HG02943 (cell line): ENCODE results near the gene POU2AF1.
A peak's percentile ranks its signal among the peaks of the same experiment; 100 is the strongest.
"Not testable (repeated sequence)": the region's sequence is repeated elsewhere in the genome, so short reads cannot be mapped to it uniquely, and the experiment has no call there.

Experiments
- ATAC-seq: cut with Tn5 transposase; IDR thresholded peaks from one replicate; pipeline ENCODE4 v1.9.1; 2021; ENCODE audit warnings: mild to moderate bottlenecking, low read depth, moderate library complexity; ENCODE audit not compliant: unreplicated experiment

Gene POU2AF1

DNA sequence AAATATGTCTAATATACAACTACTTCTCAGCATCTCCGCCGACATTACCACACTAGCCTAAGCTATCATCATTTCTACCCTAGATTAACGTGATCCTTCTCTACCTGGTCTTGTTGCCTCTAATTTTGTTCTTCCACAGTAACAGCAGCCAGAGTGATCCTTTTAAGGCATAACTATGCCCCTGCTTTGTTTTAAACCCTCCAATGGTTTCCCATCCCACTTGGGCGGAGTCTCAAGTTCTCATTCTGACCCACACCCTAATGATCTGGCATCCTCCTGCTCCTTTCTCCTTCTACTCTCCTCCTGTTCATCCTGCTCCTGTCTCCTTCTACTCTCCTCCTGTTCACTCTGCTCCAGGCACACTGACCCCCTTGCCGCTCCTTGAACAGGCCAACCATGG is 31.9 kb upstream of the POU2AF1 start:
- no peak for ATAC-seq

DNA sequence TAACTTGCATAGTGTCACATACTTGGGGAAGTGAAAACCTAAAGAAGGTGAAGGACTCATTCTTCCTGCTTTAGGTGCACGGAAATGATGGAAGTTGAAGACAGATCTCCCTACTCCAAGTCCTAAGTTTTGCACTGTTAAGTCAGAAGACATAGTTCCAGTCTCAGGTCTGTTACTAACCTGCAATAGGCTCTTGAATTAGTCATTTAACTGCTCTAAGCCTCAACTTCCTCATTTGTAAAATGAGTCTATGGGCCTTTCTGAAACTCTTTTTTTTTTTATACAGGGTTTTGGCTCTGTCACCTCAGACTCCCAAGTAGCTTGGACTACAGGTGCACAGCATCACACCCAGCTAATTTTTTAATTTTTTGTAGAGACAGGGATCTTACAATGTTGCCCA is 30.8 kb upstream of the POU2AF1 start:
- peak; percentile 49 for ATAC-seq

DNA sequence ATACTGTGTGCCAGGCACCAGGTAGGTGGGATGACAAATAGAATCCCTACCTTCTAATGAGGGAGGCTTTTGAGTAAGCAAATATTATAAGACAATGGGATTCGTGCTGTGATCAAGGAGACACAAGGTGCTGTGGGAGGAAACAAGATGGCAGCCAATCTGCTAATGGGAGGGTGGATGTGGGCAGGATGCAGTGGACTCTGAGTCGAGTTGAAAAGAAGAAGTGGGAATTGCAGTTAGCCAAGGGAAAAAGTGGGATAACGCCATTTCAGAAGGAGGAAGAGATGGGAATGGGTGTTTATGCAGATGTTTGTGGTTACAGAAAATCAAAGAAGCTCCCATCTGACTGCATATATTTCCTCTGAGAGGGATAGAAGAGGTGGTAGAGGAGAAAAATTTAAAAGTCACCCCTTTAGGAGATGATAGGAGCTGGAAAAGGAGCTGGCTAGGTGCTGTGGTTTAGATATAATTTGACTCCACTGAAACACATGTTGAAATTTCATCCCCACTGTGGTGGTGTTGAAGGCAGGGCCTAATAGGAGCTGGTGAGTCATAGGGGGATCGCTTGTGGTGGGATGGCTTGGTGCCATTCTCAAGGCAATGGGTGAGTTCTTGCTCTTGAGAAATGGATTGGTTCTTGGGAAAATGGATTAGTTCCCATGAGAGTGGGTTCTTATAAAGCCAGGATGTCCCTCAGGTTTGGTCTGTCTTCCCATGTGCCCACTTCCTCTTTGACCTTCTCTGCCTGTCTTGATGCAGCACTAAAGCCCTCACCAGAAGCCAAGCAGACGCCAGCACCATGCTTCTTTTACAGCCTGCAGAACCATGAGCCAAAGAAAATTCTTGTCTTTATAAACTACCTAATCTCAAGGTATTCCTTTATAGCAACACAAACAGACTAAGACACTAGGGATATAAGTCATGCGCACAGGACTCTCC is 30.0 kb upstream of the POU2AF1 start:
- ATAC-seq = no peak

- ATAC-seq = no peak
Measured at GRCh38 chr11:111407652-111408051, 28.6 kb upstream of the POU2AF1 start.

GRCh38 chr11:111406589-111406988 is 27.5 kb upstream of the POU2AF1 start:
- no peak for ATAC-seq

DNA sequence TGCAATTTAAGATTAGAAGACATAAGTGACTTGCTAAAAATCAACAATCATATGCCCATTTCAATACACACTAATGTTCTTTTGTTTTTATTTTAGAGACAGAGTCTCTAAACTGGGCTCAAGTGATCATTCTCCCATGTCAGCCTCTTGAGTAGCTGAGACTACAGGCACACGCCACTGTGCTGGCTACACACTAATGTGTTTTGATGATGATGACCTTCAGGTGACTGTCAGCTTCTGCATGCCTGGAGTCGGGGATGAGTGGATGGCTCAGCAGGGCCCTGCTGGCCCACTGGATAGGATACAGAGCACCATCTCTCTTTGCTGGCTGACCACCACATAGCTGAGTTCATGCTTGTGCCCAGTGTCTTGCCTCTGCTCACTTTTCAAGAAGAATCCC is 27.0 kb upstream of the POU2AF1 start:
- no peak for ATAC-seq

GRCh38 chr11:111405551-111405950 is 26.5 kb upstream of the POU2AF1 start:
- ATAC-seq = no peak

- no peak for ATAC-seq
Measured at GRCh38 chr11:111403051-111403726, 24.1 kb upstream of the POU2AF1 start.

DNA sequence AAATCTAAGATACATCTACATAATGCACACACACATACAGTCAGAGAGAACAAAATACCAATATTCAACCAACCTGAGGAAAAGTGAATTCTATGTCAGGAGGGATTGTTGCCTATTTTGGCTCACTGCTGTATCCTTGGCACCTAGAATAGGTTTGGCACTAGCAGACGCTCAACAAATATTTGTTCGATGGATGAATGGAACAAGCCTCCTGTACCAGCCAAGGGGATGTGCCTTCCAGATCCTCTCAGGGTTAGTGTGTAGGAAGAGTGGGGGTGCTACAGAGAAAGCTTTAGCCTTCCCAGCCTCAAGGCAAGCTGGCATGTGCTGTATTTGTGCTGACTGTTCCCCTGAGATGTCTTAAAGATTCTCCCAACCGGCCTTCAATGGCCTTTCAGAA is 23.3 kb upstream of the POU2AF1 start:
- ATAC-seq = no peak

- not testable (repeated sequence) for ATAC-seq
Measured at GRCh38 chr11:111401957-111402356, 22.9 kb upstream of the POU2AF1 start.

DNA sequence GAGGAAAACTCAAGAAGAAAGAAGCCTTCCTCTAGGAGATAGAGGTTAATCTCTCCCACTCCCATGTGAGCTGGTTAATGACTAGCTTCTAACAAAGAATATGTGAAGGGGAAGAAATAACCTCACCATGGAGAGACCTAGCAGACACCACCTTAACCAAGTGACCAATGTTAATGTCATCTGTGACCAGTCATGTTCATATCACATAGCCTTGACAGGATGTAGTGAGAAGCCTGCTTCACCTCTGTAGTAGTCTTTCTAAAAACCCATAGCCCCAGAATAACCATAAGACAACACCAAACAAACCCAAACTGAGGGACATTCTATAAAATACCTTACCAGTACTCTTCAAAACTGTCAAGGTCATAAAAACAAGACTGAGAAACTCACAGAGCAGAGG is 21.5 kb upstream of the POU2AF1 start:
- ATAC-seq = no peak

DNA sequence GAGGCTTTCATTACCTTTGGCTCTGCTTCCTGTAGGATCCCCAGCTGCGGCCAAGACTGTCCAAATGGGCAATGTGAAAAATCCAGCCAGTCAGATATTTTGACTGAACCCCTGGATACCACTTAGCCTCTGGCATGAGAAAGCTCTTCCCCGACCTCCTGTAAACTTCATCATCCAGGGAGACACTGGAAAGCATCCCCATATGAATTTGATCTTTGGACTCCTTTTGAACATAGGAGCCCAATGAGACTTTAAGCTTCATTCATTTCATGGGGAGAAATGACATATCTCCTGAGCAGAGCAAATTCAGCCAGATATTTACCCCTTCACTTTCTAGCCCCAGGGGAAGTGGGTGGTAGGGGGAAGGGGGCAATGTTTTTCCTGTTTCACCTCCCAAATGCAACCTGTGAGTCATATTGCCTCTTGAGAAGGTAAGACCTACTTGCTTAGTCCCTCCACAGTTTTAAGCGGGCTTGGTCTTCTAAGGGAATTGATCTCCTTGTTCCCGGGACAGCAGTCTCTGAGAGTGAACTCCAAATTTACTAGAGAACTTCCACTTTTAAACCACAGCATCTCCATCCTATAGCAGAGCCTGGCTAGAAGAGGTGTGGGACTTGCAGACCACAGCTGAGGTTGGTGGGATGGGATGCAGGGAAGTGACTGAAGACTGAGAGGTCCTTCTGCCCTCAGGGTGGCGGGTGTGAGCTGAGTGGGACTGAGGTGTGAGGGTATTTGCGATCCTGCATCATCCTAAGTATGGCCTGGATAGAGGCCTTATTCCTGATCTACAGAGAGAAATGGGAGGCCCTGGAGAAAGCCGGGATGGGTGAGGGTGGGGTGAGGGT is 20.3 kb upstream of the POU2AF1 start:
- ATAC-seq = no peak

GRCh38 chr11:111397034-111397433 is 18.0 kb upstream of the POU2AF1 start:
- no peak for ATAC-seq

GRCh38 chr11:111395749-111396148 is 16.7 kb upstream of the POU2AF1 start:
- ATAC-seq = no peak

DNA sequence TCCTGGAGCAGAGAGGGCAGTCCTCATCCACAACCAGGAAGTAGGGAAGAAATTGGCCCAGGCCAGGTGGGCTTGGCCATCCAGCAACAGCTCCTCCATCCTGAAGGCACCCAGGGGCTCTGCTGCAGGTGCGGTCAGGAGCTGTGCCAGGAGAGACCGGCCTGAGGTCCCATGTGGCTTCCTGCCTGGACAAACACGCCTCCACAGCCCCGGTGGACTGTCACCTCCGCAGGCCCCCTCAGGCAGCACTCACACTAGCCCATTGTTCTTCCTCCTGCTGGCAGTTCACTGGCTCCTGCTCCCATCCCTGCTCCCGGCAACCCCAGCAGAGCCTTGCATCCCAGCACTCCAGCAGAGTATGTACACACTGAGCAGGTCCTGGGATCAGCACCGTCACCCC is 16.0 kb upstream of the POU2AF1 start:
- ATAC-seq = no peak

GRCh38 chr11:111394147-111394546 is 15.1 kb upstream of the POU2AF1 start:
- not testable (repeated sequence) for ATAC-seq

- ATAC-seq = no peak
Measured at GRCh38 chr11:111393585-111393984, 14.5 kb upstream of the POU2AF1 start.

- no peak for ATAC-seq
Measured at GRCh38 chr11:111393096-111393495, 14.0 kb upstream of the POU2AF1 start.

DNA sequence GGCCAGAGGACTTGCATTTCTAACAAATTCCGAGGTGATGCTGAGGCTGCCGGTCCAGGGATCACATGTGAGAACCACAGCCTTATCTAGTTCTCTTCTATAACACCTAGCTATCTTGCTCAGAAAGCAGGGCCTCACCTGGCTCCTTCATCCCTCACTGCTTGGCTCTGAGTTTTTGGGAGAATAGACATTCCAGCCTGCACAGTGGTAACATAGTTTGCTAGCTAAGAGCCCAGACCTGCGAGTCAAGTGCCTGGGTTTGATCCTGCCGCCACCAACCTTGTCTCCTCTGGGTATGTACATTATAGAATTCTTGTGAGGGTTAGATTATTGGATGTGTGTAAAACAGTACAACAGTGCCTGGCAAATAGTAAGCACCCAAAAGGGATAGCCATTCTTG is 13.5 kb upstream of the POU2AF1 start:
- ATAC-seq = no peak

DNA sequence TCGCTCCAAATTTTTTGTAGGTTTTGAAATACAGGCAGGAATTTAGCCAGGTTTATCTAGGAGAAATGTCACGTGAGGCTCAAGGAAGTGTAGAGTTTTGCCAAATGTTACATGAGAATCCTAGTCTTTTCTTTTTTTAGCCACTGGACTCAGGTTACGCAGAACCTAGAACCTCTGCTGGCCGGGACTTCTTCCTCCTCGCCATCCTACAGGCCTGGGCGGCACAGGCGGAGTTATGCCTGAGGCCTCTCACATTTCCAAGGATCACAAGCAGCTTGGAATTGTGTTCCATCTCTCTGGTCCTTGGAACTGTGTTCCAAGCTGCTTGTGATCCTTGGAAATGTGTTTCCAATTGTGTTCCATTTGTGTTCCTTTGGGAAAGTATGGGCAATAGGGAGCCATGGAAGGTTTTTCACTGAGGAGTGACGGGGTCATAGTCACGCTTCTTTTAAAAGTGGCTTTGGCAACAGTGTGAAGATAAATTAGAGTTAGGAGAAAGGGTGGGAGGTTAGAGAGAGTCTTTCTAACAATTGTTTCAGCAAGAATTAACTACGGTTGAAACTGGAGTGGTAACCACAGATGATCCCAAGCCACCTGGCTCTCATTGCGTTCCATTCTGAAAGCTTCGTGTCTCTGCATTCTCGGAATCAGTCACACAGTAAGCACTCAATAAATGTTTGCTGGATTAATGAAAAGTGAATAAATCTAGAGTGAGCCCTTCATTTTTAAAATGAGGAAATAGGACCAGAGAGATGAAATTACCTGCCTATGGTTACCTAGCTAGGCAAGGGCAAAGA is 12.5 kb upstream of the POU2AF1 start:
- no peak for ATAC-seq
